Amniotic stem cell (primary cell): Measurements from ENCODE around the gene S100A2.
A peak's percentile ranks its signal among the peaks of the same experiment; 100 is the strongest.
"Not testable (repeated sequence)": the region's sequence is repeated elsewhere in the genome, so short reads cannot be mapped to it uniquely, and the experiment has no call there.

Experiments used
- DNase-seq: peaks from one replicate; lab custom pipeline; 2025; lab: John Stamatoyannopoulos, UW

The S100A2 gene

DNA sequence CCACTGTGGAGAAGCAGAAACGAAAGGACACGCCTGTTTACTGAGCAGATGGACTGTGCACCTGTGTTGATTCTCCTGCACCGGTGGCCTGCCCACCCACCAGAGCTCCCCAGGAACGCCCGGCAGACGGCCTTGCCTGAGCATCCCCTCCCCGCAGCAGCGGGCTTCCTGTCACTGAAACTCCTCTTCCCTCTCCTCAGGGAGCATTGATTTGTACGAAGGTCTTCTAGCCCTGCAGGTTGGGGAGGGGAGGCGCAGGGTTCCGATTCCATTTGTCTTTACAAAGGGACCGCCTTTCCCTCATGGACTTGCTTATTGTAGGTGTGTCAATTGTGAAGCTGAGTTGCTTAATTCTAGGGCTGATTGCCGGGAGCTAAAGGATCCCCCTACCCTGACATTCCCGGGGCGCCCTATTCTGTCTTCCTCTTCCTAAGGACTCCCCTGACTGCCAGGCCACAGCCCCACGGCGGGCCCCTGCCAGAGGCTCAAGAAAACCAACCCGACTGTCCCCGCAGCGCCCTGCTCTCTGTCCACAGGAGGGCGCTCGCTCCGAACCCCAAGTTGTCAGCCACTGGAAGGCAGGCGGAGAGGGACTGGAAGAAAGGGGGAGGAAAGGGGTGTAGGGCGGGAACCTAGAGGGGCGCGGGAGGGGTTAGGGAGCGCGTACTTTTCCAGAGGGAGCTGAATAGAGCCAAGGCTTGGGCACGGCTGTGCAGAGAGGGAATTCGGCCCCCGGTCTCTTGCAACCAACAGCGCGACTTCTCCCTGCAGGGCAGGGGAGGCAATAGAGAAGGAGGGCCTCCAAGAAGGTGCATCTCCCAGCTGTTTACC lies 32.7 kb downstream of the S100A2 start:
- DNase-seq: peak; percentile 77

DNA sequence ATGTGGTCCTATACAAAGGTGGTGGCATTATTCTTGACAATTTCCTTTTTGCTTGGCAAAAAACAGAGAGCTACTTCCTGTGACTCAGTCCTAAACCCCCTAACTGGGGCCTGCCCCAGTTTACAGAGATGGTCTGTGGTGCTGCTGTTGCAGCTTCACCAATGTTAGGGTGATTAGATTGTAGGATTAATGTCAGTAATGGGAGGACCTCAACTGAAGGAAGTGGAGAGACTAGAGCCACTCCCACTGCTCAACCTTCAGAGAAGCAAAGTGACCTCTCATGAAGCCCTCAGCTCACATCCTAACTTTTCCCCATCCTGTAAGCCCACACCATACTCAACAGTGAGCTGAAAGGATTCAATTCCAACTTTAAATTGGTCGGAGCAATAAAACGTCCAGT lies 33.5 kb downstream of the S100A2 start:
- no peak for DNase-seq

- DNase-seq: no peak
Observed at GRCh38 chr1:153531638-153532037, 34.0 kb downstream of the S100A2 start.

GRCh38 chr1:153527683-153528040 lies 38.0 kb downstream of the S100A2 start:
- no peak for DNase-seq

DNA sequence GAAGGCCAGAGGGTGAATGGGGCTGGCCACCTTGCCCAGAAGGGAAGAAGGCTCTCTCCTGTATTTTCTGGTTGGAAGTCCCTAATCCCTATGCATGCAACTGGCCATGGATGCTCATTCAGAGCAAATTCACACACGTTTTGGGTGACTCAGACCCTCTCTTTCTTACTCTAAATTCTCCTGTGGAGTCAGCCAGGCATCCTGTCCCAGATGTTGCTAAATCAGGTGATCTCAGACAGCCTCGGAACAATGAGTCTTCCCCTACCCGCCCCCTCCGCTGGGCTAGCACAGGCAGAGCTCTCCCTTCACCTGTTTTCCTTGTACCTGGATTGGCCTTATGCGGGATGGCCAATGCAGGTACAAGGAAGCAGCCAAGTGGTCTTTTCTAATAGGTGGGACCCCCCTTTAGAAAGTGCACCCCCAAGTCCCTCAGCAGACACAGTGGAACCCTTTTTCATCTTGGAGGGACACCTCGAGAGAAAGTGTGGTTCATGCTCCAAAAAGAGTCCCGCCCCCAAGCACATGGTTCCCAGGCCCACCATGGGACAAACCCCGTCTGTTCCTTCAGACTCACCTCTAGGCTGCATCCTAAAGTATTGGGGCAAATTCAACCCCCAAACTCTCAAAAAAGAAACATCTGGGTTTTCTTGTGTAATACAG lies 38.5 kb downstream of the S100A2 start:
- DNase-seq: no peak

- DNase-seq: no peak
Observed at GRCh38 chr1:153526132-153526543, 39.5 kb downstream of the S100A2 start.

- DNase-seq: no peak
Observed at GRCh38 chr1:153525088-153525728, 40.4 kb downstream of the S100A2 start.

- not testable (repeated sequence) for DNase-seq
Observed at GRCh38 chr1:153522353-153523048, 43.1 kb downstream of the S100A2 start.

- DNase-seq: not testable (repeated sequence)
Observed at GRCh38 chr1:153521808-153522207, 43.8 kb downstream of the S100A2 start.

GRCh38 chr1:153520818-153521476 lies 44.7 kb downstream of the S100A2 start:
- DNase-seq: no peak

GRCh38 chr1:153520137-153520691 lies 45.4 kb downstream of the S100A2 start:
- not testable (repeated sequence) for DNase-seq

DNA sequence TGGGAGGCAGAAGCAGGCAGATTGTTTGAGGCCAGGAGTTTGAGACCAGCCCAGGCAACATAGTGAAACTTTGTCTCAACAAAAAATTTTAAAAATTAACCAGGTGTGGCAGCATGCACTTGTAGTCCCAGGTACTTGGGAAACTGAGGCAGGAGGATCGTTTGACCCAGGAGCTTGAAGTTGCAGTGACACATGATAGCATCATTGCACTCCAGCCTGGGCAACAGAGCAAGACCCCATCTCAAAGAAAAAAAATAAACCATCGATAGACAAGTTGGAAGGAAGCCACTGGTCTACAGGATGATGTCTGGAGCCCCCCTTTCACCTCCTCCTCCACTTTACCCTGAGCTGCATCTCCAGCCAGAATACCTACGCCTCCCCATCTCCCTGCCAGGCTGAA lies 46.4 kb downstream of the S100A2 start:
- DNase-seq: no peak

DNA sequence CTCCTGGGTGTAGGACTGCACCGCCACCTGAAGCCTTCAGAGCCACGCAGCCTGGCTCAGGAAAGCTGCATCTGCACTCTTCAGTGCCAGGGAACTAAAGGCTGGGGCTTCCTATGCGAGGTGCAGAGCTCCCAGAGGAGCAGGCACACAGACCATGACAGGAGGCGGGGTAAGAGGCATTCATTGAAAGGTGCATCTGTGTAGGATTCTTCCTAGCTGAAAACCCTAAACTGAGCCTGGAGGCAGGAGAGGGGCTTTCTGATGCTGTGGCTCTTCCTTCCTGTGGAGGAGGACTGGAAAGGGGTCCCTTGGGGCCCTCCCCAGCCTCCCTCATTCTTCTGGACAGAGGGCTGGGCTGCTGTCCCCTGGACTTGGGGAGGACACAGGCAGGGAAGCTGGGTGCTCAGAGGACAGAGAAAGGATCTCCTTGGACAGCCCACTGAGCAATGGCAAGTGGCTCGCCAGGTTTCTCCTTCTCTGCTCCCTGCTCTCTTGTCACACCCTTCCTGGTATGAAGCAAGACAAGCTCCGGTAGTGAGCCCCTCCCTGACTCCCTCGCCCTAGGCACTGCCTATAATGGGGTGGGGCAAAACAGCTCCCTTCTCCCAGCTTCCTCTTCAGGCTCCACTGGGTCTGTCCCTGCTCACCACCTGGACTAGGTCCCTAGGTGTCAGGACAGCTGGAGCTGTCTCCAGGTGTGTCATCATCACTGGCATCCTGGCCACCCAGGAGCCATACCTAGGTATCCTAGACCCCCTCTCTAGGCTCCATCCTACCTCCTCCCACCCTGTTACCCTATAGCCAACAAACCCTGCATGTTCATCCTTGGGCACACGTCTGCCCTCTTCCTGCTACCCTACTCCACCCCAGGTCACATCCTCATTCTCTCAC lies 49.9 kb downstream of the S100A2 start:
- no peak for DNase-seq

GRCh38 chr1:153513666-153514065 lies 52.0 kb downstream of the S100A2 start:
- DNase-seq: no peak

DNA sequence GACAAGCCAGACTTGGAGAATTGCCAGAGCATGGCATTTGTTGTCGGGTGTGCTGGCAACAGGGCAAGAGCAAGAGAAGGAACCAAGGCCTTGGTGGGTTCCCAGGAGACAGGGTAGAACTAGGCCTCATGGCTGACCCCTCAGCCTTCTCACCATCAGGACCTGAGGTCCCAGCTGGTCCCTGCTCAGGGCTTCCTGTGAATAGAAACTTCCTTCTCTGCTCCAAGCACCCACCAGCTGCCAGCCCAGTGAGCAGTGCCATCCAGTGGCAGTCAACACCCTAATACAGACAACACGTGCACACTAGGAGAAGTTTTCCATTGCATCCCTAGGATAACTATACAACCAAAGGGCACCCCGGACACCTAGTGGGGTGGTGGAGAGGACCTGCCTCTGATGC lies 52.6 kb downstream of the S100A2 start:
- DNase-seq: no peak
